MCF 10A (cell line): Measurements from ENCODE around the gene GREB1L. TPM values are rescaled to one million over a fixed set of nuclear protein-coding genes. Genes with fewer than 3 reads are reported as not detected.
"Not testable (repeated sequence)": the region's sequence is repeated elsewhere in the genome, so short reads cannot be mapped to it uniquely, and the experiment has no call there.

Source experiments
- BruUV-seq: library from RNA; stranded (reverse); fragments of 400-500 nt; replicated peaks from 2 replicates; lab custom pipeline; 2021; lab: Mats Ljungman, UMichigan
- CTCF ChIA-PET: fragments of 300-600 bp; sonication (Branson Sonifier 250); formaldehyde crosslinking; extraction: SDS; loops from one replicate; lab custom pipeline; 2021; ENCODE audit warnings: antibody characterized with exemption, inconsistent platforms; lab: Yijun Ruan, JAX
- POLR2A ChIA-PET: fragments of 300-600, 350-650 bp; sonication (Branson Sonifier 250); formaldehyde crosslinking; extraction: SDS; loops from one replicate; lab custom pipeline; 2020; ENCODE audit warnings: antibody characterized with exemption, inconsistent platforms; lab: Yijun Ruan, JAX
- DNase-seq: peaks from one replicate; pipeline ENCODE4 v3.0.0-alpha.2; 2018; ENCODE audit not compliant: unreplicated experiment
- H3K27ac Mint-ChIP-seq: one replicate; pipeline ENCODE4 v1.8.0; 2022; ENCODE audit warnings: mild to moderate bottlenecking, low read depth, mixed read lengths; ENCODE audit not compliant: unreplicated experiment
- H3K27me3 Mint-ChIP-seq: one replicate; pipeline ENCODE4 v1.8.0; 2022; ENCODE audit warnings: mixed read lengths; ENCODE audit not compliant: insufficient read depth, unreplicated experiment
- H3K36me3 Mint-ChIP-seq: one replicate; pipeline ENCODE4 v1.8.0; 2022; ENCODE audit warnings: mild to moderate bottlenecking, moderate library complexity, mixed read lengths; ENCODE audit not compliant: insufficient read depth, unreplicated experiment
- H3K4me1 Mint-ChIP-seq: one replicate; pipeline ENCODE4 v1.8.0; 2022; ENCODE audit warnings: mixed read lengths; ENCODE audit not compliant: insufficient read depth, unreplicated experiment
- H3K4me3 Mint-ChIP-seq: one replicate; pipeline ENCODE4 v1.8.0; 2022; ENCODE audit warnings: mild to moderate bottlenecking, moderate library complexity, mixed read lengths; ENCODE audit not compliant: unreplicated experiment
- H3K9me3 Mint-ChIP-seq: one replicate; pipeline ENCODE4 v1.8.0; 2022; ENCODE audit warnings: mixed read lengths; ENCODE audit not compliant: unreplicated experiment
- CTCF ChIP-seq: fragments of 200-600 bp; IDR thresholded peaks from one replicate; pipeline ENCODE4 v1.8.0; 2022; ENCODE audit warnings: antibody characterized with exemption, mild to moderate bottlenecking; ENCODE audit not compliant: unreplicated experiment
- intact Hi-C: fragments of 100-400 bp; cut with micrococcal nuclease; formaldehyde crosslinking; loops from 2 replicates; pipeline ENCODE4 v1.14.1; 2022
- total RNA-seq: library from RNA; stranded (reverse); gene quantifications from 2 replicates; pipeline ENCODE4 v1.2.3, GENCODE V29; 2022

Gene GREB1L
- total RNA-seq, 1 experiment from 2014 or later: 9.4 TPM

GRCh38 chr18:21210278-21210677, 31.8 kb upstream of the GREB1L start:
- Mint-ChIP-seq H3K36me3 (peaks cover 4% of the 10 kb centered on the region), H3K27me3 (no peaks in the 10 kb centered on the region), H3K27ac (no peak overlapping the region), H3K4me3 (no peak overlapping the region), H3K9me3 (no peaks in the 10 kb centered on the region), H3K4me1 (no peaks in the 10 kb centered on the region)
- no peak for TF ChIP-seq CTCF
- DNase-seq: no peak
- intact Hi-C loops: no loop called here
- BruUV-seq: no TSS peak
- ChIA-PET POLR2A (no interaction called here), CTCF (interaction anchor here (0.5 kb wide), 1 partner anchor 35 kb away, joined by 5 read pairs; no protein-coding TSS in a partner anchor)

GRCh38 chr18:21210784-21211183, 31.2 kb upstream of the GREB1L start:
- H3K4me3 Mint-ChIP-seq: no peak overlapping the region
- no peaks in the 10 kb centered on the region for H3K9me3 Mint-ChIP-seq
- BruUV-seq: no TSS peak
- no peak for TF ChIP-seq CTCF
- ChIA-PET CTCF (interaction anchor here (0.5 kb wide), 1 partner anchor 35 kb away, joined by 5 read pairs; no protein-coding TSS in a partner anchor), POLR2A (interaction anchor here (0.8 kb wide), 1 partner anchor 24 kb away, joined by 3 read pairs; no protein-coding TSS in a partner anchor)
- no peak overlapping the region for H3K27ac Mint-ChIP-seq
- no peaks in the 10 kb centered on the region for H3K4me1 Mint-ChIP-seq
- H3K36me3 Mint-ChIP-seq: peaks cover 4% of the 10 kb centered on the region
- no peaks in the 10 kb centered on the region for H3K27me3 Mint-ChIP-seq
- intact Hi-C loops: no loop called here
- no peak for DNase-seq

GRCh38 chr18:21214409-21214808, 27.6 kb upstream of the GREB1L start:
- H3K27ac Mint-ChIP-seq, DNase-seq, H3K4me1 Mint-ChIP-seq, H3K27me3 Mint-ChIP-seq, BruUV-seq, H3K4me3 Mint-ChIP-seq, H3K9me3 Mint-ChIP-seq, H3K36me3 Mint-ChIP-seq, intact Hi-C loops: not testable (repeated sequence)
- ChIA-PET CTCF (interaction anchor here (0.5 to 3.2 kb wide), 5 partner anchors 19 to 611 kb away, joined by 3 to 19 read pairs (median 3); no protein-coding TSS in a partner anchor), POLR2A (interaction anchor here (0.7 to 1.4 kb wide), 2 partner anchors 114 to 386 kb away, joined by 3 read pairs; partner anchors contain the start of gene ESCO1)

GRCh38 chr18:21215490-21215889, 26.5 kb upstream of the GREB1L start:
- TF ChIP-seq CTCF: no peak
- BruUV-seq: no TSS peak
- DNase-seq: no peak
- ChIA-PET POLR2A (no interaction called here), CTCF (interaction anchor here (0.6 to 3.2 kb wide), 5 partner anchors 14 to 1583 kb away, joined by 3 to 19 read pairs (median 5); partner anchors contain the start of gene GREB1L)
- peaks cover 4% of the 10 kb centered on the region for H3K36me3 Mint-ChIP-seq
- H3K9me3 Mint-ChIP-seq: no peaks in the 10 kb centered on the region
- H3K4me1 Mint-ChIP-seq: no peaks in the 10 kb centered on the region
- no peak overlapping the region for H3K4me3 Mint-ChIP-seq
- intact Hi-C loops: no loop called here
- no peaks in the 10 kb centered on the region for H3K27me3 Mint-ChIP-seq
- H3K27ac Mint-ChIP-seq: no peak overlapping the region
